OCI-LY1 (cell line): Measurements from ENCODE around the gene PABPN1L.

Experiments
- H2AFZ ChIP-seq: fragments of 200-600 bp; sonication (generic), shearing (Covaris generic); 2 replicates; pipeline ENCODE4 v1.6.0; 2014; ENCODE audit warnings: antibody characterized with exemption, mild to moderate bottlenecking, low read length
- H3F3A ChIP-seq: fragments of 200-600 bp; sonication (generic), shearing (Covaris generic); 2 replicates; pipeline ENCODE4 v1.6.0; 2014; ENCODE audit warnings: mild to moderate bottlenecking, antibody characterized with exemption, low read length, moderate library complexity; ENCODE audit not compliant: insufficient read depth
- H3K27ac ChIP-seq: fragments of 200-600 bp; sonication (generic); 2 replicates; pipeline ENCODE4 v1.5.1; 2014; ENCODE audit warnings: low read length, mixed run types, mild to moderate bottlenecking, low read depth; ENCODE audit not compliant: poor library complexity, severe bottlenecking
- H3K27me3 ChIP-seq: fragments of 200-600 bp; sonication (generic); 2 replicates; pipeline ENCODE4 v1.6.0; 2014; ENCODE audit warnings: antibody characterized with exemption, mild to moderate bottlenecking, low read length, moderate library complexity; ENCODE audit not compliant: insufficient read depth
- H3K36me3 ChIP-seq: fragments of 200-600 bp; sonication (generic); 2 replicates; pipeline ENCODE4 v1.6.1; 2014; ENCODE audit warnings: mild to moderate bottlenecking, antibody characterized with exemption, low read length, moderate library complexity, mixed read lengths; ENCODE audit not compliant: insufficient read depth
- H3K4me1 ChIP-seq: fragments of 200-600 bp; sonication (generic); 2 replicates; pipeline ENCODE4 v1.5.1; 2014; ENCODE audit warnings: mild to moderate bottlenecking, low read length, moderate library complexity; ENCODE audit not compliant: insufficient read depth, severe bottlenecking
- H3K4me2 ChIP-seq: fragments of 200-600 bp; sonication (generic), shearing (Covaris generic); 2 replicates; pipeline ENCODE4 v1.6.1; 2014; ENCODE audit warnings: low read length
- H3K4me3 ChIP-seq: fragments of 200-600 bp; sonication (generic); 2 replicates; pipeline ENCODE4 v1.5.1; 2014; ENCODE audit warnings: low read length, low read depth, mild to moderate bottlenecking, mixed read lengths; ENCODE audit not compliant: poor library complexity, severe bottlenecking
- H3K79me2 ChIP-seq: fragments of 200-600 bp; shearing (Covaris generic); 2 replicates; pipeline ENCODE4 v1.6.1; 2016; ENCODE audit warnings: mixed run types, low read length, mixed read lengths; ENCODE audit not compliant: insufficient read depth
- H3K9ac ChIP-seq: fragments of 200-600 bp; sonication (generic), shearing (Covaris generic); 2 replicates; pipeline ENCODE4 v1.6.1; 2014; ENCODE audit warnings: mild to moderate bottlenecking, low read length, mixed read lengths
- H3K9me2 ChIP-seq: fragments of 200-600 bp; sonication (generic), shearing (Covaris generic); 2 replicates; pipeline ENCODE4 v1.6.1; 2014; ENCODE audit warnings: low read depth, mild to moderate bottlenecking, low read length, mixed read lengths
- H3K9me3 ChIP-seq: fragments of 200-600 bp; shearing (Covaris generic); 2 replicates; pipeline ENCODE4 v1.6.1; 2014; ENCODE audit warnings: low read length, mixed read lengths
- H4K20me1 ChIP-seq: fragments of 200-600 bp; sonication (generic), shearing (Covaris generic); 2 replicates; pipeline ENCODE4 v1.6.0; 2016; ENCODE audit warnings: mild to moderate bottlenecking, low read length; ENCODE audit not compliant: insufficient read depth
- EZH2 ChIP-seq: fragments of 200-600 bp; sonication (generic), shearing (Covaris generic); IDR thresholded peaks from 2 replicates; pipeline ENCODE4 v1.8.0; 2017; ENCODE audit warnings: borderline replicate concordance, mixed run types, mild to moderate bottlenecking, antibody characterized with exemption, low read length, moderate library complexity, mixed read lengths
- TF ChIP-seq, protein P1 (sequence below): fragments of 200-600 bp; sonication (generic), shearing (Covaris generic); IDR thresholded peaks from 2 replicates; pipeline ENCODE4 v1.5.1; 2017; ENCODE audit warnings: mild to moderate bottlenecking, antibody characterized with exemption, low read length, moderate library complexity, mixed read lengths

Gene PABPN1L

DNA sequence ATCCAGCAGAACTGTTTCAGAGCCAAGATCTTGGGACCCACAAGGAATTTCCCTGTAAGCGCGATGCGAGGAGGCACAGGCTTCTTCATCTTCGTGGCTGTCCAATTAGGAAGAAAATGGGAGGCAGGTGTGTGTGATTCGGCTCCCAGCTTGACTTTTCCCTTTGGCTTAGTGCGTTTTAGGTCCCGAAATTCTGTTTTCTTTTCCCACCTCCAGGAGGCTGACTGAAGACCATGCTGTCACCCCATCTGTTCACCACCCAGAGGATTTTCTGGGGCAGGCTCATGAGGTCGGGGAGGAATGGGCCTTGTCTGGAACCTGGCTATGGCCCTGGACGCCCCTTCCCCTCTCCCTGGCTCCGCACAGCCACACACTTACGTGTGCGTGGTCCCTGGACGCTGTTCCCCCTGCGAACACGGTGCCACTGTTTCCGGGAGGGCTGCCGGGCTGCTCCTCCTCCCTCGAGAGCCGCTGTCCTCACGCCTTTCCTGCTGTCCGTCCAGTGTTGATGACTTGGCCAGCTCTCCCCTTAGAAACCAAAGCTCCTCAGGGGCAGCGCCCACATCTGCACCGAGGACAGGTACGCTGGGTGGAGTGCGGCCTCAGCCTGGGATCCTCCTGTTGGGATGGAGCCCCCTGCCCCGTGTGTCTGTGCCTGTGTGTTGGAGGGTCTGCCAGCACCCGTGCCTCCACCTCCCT, 2.7 kb upstream of the PABPN1L start:
- Histone ChIP-seq H3K9me2 (no peaks in the 10 kb centered on the region), H3K36me3 (no peaks in the 10 kb centered on the region), H3K79me2 (no peaks in the 10 kb centered on the region), H3K4me2 (no peak overlapping the region), H3K9ac (no peak overlapping the region), H4K20me1 (no peaks in the 10 kb centered on the region), H3K27me3 (peaks cover 26% of the 10 kb centered on the region), H3K9me3 (no peaks in the 10 kb centered on the region), H3K27ac (no peak overlapping the region), H3K4me1 (no peaks in the 10 kb centered on the region), H3K4me3 (no peak overlapping the region), H2AFZ (no peak overlapping the region), H3F3A (no peaks in the 10 kb centered on the region)
- TF ChIP-seq, protein P1, sequence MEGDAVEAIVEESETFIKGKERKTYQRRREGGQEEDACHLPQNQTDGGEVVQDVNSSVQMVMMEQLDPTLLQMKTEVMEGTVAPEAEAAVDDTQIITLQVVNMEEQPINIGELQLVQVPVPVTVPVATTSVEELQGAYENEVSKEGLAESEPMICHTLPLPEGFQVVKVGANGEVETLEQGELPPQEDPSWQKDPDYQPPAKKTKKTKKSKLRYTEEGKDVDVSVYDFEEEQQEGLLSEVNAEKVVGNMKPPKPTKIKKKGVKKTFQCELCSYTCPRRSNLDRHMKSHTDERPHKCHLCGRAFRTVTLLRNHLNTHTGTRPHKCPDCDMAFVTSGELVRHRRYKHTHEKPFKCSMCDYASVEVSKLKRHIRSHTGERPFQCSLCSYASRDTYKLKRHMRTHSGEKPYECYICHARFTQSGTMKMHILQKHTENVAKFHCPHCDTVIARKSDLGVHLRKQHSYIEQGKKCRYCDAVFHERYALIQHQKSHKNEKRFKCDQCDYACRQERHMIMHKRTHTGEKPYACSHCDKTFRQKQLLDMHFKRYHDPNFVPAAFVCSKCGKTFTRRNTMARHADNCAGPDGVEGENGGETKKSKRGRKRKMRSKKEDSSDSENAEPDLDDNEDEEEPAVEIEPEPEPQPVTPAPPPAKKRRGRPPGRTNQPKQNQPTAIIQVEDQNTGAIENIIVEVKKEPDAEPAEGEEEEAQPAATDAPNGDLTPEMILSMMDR: no peak
- no peak for TF ChIP-seq EZH2

DNA sequence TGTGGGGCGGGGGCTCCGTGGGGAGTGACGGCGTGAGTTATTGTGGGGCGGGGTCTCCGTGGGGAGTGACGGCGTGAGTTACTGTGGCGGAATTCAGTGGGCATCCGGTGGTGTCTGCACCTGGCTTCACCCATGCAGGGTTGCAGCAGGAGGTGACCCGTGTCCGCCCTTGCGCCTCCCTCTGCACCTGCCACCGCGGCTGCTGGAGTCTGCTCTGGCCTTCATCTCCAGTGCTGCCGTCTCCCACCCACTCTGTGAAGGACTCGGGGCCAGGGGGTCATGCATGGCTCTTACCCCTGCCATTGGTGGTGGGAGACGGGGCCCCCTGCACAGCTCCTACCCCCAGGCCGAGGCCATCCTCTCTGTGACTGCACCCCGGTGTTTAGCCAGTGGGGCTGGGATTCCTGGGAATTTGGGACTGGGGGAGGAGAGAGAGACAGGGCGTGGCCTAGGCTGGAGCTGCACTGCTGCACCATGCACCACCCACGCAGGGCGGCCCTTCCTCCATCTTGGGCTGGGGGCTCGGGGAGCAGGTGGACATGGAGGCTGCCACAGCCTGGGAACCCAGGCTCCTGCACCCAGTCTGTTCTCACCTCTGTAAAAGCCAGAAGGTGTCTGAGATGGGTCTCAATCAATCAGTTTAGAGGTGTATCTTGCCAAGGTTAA, 1.3 kb upstream of the PABPN1L start:
- no peaks in the 10 kb centered on the region for H3K9me2 ChIP-seq
- H3K4me3 ChIP-seq: no peak overlapping the region
- no peak overlapping the region for H3K4me2 ChIP-seq
- H2AFZ ChIP-seq: no peak overlapping the region
- H3K27ac ChIP-seq: no peak overlapping the region
- H3K36me3 ChIP-seq: no peaks in the 10 kb centered on the region
- H4K20me1 ChIP-seq: no peaks in the 10 kb centered on the region
- no peak overlapping the region for H3K9ac ChIP-seq
- H3K9me3 ChIP-seq: no peaks in the 10 kb centered on the region
- H3K27me3 ChIP-seq: peaks cover 26% of the 10 kb centered on the region
- no peaks in the 10 kb centered on the region for H3K79me2 ChIP-seq
- TF ChIP-seq, protein P1: no peak
- no peak for TF ChIP-seq EZH2
- H3K4me1 ChIP-seq: no peaks in the 10 kb centered on the region
- no peaks in the 10 kb centered on the region for H3F3A ChIP-seq

DNA sequence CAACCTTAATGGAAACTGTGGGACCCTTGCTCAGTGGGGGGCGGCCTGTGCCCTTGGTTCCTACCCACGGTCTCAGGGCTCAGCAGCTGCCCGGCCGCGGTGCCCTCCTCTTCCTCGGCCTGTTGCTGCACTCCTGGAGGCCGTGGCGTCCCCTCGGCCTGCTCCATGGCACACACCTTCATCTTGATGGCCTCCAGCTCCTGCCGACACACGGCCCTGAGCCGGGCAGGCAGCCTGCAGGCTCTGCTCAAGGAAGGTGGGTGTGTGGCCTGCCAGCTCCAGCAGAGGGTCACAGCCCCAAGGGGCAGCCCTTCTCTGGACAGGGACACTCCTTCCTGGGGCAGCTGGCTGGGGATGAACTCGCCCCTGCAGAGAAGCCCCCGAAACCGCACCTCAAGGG, 718 bp downstream of the PABPN1L start:
- Histone ChIP-seq H3F3A (no peaks in the 10 kb centered on the region), H3K9me2 (no peaks in the 10 kb centered on the region), H3K27me3 (peaks cover 14% of the 10 kb centered on the region), H3K9me3 (no peaks in the 10 kb centered on the region), H3K36me3 (peaks cover 9% of the 10 kb centered on the region; the same call in 1 of the 2 replicates), H4K20me1 (no peaks in the 10 kb centered on the region), H3K27ac (no peak overlapping the region), H3K79me2 (no peaks in the 10 kb centered on the region), H3K4me3 (no peak overlapping the region), H3K4me1 (no peaks in the 10 kb centered on the region), H3K4me2 (no peak overlapping the region), H3K9ac (no peak overlapping the region), H2AFZ (no peak overlapping the region)
- TF ChIP-seq, protein P1: no peak
- TF ChIP-seq EZH2: no peak
